Measurements from ENCODE around the gene PLPPR2. TPM values are rescaled to one million over a fixed set of nuclear protein-coding genes. Genes with fewer than 3 reads are reported as not detected.
"Not testable (repeated sequence)": the region's sequence is repeated elsewhere in the genome, so short reads cannot be mapped to it uniquely, and the experiment has no call there.

The PLPPR2 gene
- total RNA-seq, 1 donor from 2014 or later, result 77.0 TPM

- Mint-ChIP-seq H3K27ac (ENCODE audit: unreplicated experiment) (no peak overlapping the region), H3K4me3 (ENCODE audit: unreplicated experiment) (no peak overlapping the region), H3K9me3 (ENCODE audit: unreplicated experiment) (peaks cover 3% of the 10 kb centered on the region), H3K36me3 (ENCODE audit: unreplicated experiment) (no peaks in the 10 kb centered on the region), H3K4me1 (ENCODE audit: low read depth, unreplicated experiment) (no peaks in the 10 kb centered on the region), H3K27me3 (ENCODE audit: unreplicated experiment) (peaks cover 6% of the 10 kb centered on the region)
- DNase-seq, result no peak
- TF ChIP-seq, protein P1, sequence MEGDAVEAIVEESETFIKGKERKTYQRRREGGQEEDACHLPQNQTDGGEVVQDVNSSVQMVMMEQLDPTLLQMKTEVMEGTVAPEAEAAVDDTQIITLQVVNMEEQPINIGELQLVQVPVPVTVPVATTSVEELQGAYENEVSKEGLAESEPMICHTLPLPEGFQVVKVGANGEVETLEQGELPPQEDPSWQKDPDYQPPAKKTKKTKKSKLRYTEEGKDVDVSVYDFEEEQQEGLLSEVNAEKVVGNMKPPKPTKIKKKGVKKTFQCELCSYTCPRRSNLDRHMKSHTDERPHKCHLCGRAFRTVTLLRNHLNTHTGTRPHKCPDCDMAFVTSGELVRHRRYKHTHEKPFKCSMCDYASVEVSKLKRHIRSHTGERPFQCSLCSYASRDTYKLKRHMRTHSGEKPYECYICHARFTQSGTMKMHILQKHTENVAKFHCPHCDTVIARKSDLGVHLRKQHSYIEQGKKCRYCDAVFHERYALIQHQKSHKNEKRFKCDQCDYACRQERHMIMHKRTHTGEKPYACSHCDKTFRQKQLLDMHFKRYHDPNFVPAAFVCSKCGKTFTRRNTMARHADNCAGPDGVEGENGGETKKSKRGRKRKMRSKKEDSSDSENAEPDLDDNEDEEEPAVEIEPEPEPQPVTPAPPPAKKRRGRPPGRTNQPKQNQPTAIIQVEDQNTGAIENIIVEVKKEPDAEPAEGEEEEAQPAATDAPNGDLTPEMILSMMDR (IDR thresholded peaks at IDR 0.05; ENCODE audit: partially characterized antibody, unreplicated experiment), result no peak
Observed at GRCh38 chr19:11405846-11406643, 50.8 kb downstream of the PLPPR2 start.

- not testable (repeated sequence) for H3K4me3 Mint-ChIP-seq (ENCODE audit: unreplicated experiment); H3K9me3 Mint-ChIP-seq (ENCODE audit: unreplicated experiment); H3K4me1 Mint-ChIP-seq (ENCODE audit: low read depth, unreplicated experiment); H3K27ac Mint-ChIP-seq (ENCODE audit: unreplicated experiment); DNase-seq; H3K36me3 Mint-ChIP-seq (ENCODE audit: unreplicated experiment); H3K27me3 Mint-ChIP-seq (ENCODE audit: unreplicated experiment)
Observed at GRCh38 chr19:11406703-11407236, 51.5 kb downstream of the PLPPR2 start.

GRCh38 chr19:11408591-11408990 lies 53.4 kb downstream of the PLPPR2 start:
- H3K36me3 Mint-ChIP-seq (ENCODE audit: unreplicated experiment), result no peaks in the 10 kb centered on the region
- H3K9me3 Mint-ChIP-seq (ENCODE audit: unreplicated experiment), result peaks cover 3% of the 10 kb centered on the region
- no peak overlapping the region for H3K27ac Mint-ChIP-seq (ENCODE audit: unreplicated experiment)
- H3K4me3 Mint-ChIP-seq (ENCODE audit: unreplicated experiment), result no peak overlapping the region
- H3K27me3 Mint-ChIP-seq (ENCODE audit: unreplicated experiment), result peaks cover 6% of the 10 kb centered on the region
- H3K4me1 Mint-ChIP-seq (ENCODE audit: low read depth, unreplicated experiment), result no peaks in the 10 kb centered on the region
- DNase-seq, result no peak
- TF ChIP-seq, protein P1 (IDR thresholded peaks at IDR 0.05; ENCODE audit: partially characterized antibody, unreplicated experiment), result no peak

DNA sequence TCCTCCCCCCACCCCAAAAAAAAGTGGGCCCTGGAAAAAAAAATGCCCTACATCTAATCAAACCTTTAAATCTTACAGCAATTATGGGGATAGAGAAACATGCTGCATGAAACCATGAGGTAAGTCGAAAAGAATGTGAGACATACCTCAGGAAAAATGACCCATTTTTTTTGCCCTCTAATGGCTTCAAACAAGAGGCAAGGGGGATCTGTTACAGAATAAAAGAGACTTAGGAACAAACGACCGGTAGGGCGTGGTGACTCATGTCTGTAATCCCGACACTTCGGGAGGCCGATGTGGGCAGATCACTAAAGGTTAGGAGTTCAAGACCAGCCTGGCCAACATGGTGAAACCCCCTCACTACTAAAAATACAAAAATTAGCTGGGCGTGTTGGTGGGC lies 55.5 kb downstream of the PLPPR2 start:
- Mint-ChIP-seq H3K4me3 (ENCODE audit: unreplicated experiment) (no peak overlapping the region), H3K9me3 (ENCODE audit: unreplicated experiment) (peaks cover 2% of the 10 kb centered on the region), H3K36me3 (ENCODE audit: unreplicated experiment) (no peaks in the 10 kb centered on the region), H3K27ac (ENCODE audit: unreplicated experiment) (no peak overlapping the region), H3K27me3 (ENCODE audit: unreplicated experiment) (no peaks in the 10 kb centered on the region), H3K4me1 (ENCODE audit: low read depth, unreplicated experiment) (no peaks in the 10 kb centered on the region)
- no peak for DNase-seq
- TF ChIP-seq, protein P1 (IDR thresholded peaks at IDR 0.05; ENCODE audit: partially characterized antibody, unreplicated experiment), result no peak

GRCh38 chr19:11414544-11414943 lies 59.3 kb downstream of the PLPPR2 start:
- Mint-ChIP-seq H3K36me3 (ENCODE audit: unreplicated experiment) (no peaks in the 10 kb centered on the region), H3K4me1 (ENCODE audit: low read depth, unreplicated experiment) (no peaks in the 10 kb centered on the region)
- TF ChIP-seq, protein P1 (IDR thresholded peaks at IDR 0.05; ENCODE audit: partially characterized antibody, unreplicated experiment), result no peak

More at GRCh38 chr19:11414544-11414943, 59.3 kb downstream of the PLPPR2 start:
- DNase-seq, result no peak
- H3K9me3 Mint-ChIP-seq (ENCODE audit: unreplicated experiment), result peaks cover 3% of the 10 kb centered on the region
- H3K4me3 Mint-ChIP-seq (ENCODE audit: unreplicated experiment), result no peak overlapping the region
- peaks cover 9% of the 10 kb centered on the region for H3K27me3 Mint-ChIP-seq (ENCODE audit: unreplicated experiment)
- H3K27ac Mint-ChIP-seq (ENCODE audit: unreplicated experiment), result no peak overlapping the region

Other genes with a start within 250 kb of the PLPPR2 start
- gene SPC24, start 199.7 kb upstream of the PLPPR2 start, total RNA-seq (ENCODE audit: unreplicated experiment), result 3.8 TPM
- 23.0 TPM for gene KANK2, start 157.9 kb upstream of the PLPPR2 start, total RNA-seq (ENCODE audit: unreplicated experiment)
- gene ANGPTL8, start 115.8 kb upstream of the PLPPR2 start, total RNA-seq (ENCODE audit: unreplicated experiment), result not detected
- gene DOCK6, start 92.9 kb upstream of the PLPPR2 start, total RNA-seq (ENCODE audit: unreplicated experiment), result 260 TPM
- gene TSPAN16, start 59.3 kb upstream of the PLPPR2 start, total RNA-seq (ENCODE audit: unreplicated experiment), result not detected
- gene RAB3D, start 15.8 kb upstream of the PLPPR2 start, total RNA-seq (ENCODE audit: unreplicated experiment), result 130 TPM
- 43.1 TPM for gene TMEM205, start 9.2 kb upstream of the PLPPR2 start, total RNA-seq (ENCODE audit: unreplicated experiment)
- 8.0 TPM for gene CCDC159, start 8.9 kb upstream of the PLPPR2 start, total RNA-seq (ENCODE audit: unreplicated experiment)
- 2.1 TPM for gene SWSAP1, start 19.2 kb downstream of the PLPPR2 start, total RNA-seq (ENCODE audit: unreplicated experiment)
- 11.0 TPM for gene EPOR, start 28.9 kb downstream of the PLPPR2 start, total RNA-seq (ENCODE audit: unreplicated experiment)
- 0.66 TPM for gene RGL3, start 63.9 kb downstream of the PLPPR2 start, total RNA-seq (ENCODE audit: unreplicated experiment)
- 2.6 TPM for gene ODAD3, start 79.7 kb downstream of the PLPPR2 start, total RNA-seq (ENCODE audit: unreplicated experiment)
- gene PRKCSH, start 80.2 kb downstream of the PLPPR2 start, total RNA-seq (ENCODE audit: unreplicated experiment), result 276 TPM
- gene ELAVL3, start 125.6 kb downstream of the PLPPR2 start, total RNA-seq (ENCODE audit: unreplicated experiment), result 633 TPM
- gene ZNF653, start 150.4 kb downstream of the PLPPR2 start, total RNA-seq (ENCODE audit: unreplicated experiment), result 19.2 TPM
- 43.2 TPM for gene ECSIT, start 173.7 kb downstream of the PLPPR2 start, total RNA-seq (ENCODE audit: unreplicated experiment)
- gene CNN1, start 183.4 kb downstream of the PLPPR2 start, total RNA-seq (ENCODE audit: unreplicated experiment), result 2.3 TPM
- 50.7 TPM for gene ELOF1, start 203.8 kb downstream of the PLPPR2 start, total RNA-seq (ENCODE audit: unreplicated experiment)
- gene ACP5, start 222.2 kb downstream of the PLPPR2 start, total RNA-seq (ENCODE audit: unreplicated experiment), result not detected
- gene ZNF627, start 242.1 kb downstream of the PLPPR2 start, total RNA-seq (ENCODE audit: unreplicated experiment), result 48.2 TPM

Data from glutamatergic neuron (in vitro differentiated cells).